Hepatocyte (in vitro differentiated cells): Measurements from ENCODE around the gene RUNX1. TPM values are rescaled to one million over a fixed set of nuclear protein-coding genes. Genes with fewer than 3 reads are reported as not detected.

Experiments
- DNase-seq: peaks from one replicate; pipeline ENCODE4 v3.0.0-alpha.2; 2016; ENCODE audit warnings: low spot score
- H2AFZ ChIP-seq: fragments of 200-600 bp; sonication (generic); 2 replicates; pipeline ENCODE4 v1.6.0; 2016; ENCODE audit warnings: antibody characterized with exemption, mild to moderate bottlenecking
- H3K27ac ChIP-seq: fragments of 200-600 bp; sonication (generic); 2 replicates; pipeline ENCODE4 v1.5.1; 2016; ENCODE audit warnings: mild to moderate bottlenecking
- H3K27me3 ChIP-seq: fragments of 200-600 bp; sonication (generic); 2 replicates; pipeline ENCODE4 v1.6.1; 2016
- H3K36me3 ChIP-seq: fragments of 200-600 bp; sonication (generic); replicated peaks from 2 replicates; pipeline ENCODE4 v1.5.1; 2016; ENCODE audit warnings: low read depth; ENCODE audit not compliant: insufficient read depth
- H3K4me1 ChIP-seq: fragments of 200-600 bp; sonication (generic); 2 replicates; pipeline ENCODE4 v1.5.1; 2016; ENCODE audit warnings: mild to moderate bottlenecking, moderate library complexity; ENCODE audit not compliant: insufficient read depth
- H3K4me2 ChIP-seq: fragments of 200-600 bp; sonication (generic); 2 replicates; pipeline ENCODE4 v1.6.0; 2016
- H3K4me3 ChIP-seq: fragments of 200-600 bp; sonication (generic); 2 replicates; pipeline ENCODE4 v1.5.1; 2016; ENCODE audit warnings: mild to moderate bottlenecking
- H3K79me2 ChIP-seq: fragments of 200-600 bp; sonication (generic); 2 replicates; pipeline ENCODE4 v1.6.0; 2017; ENCODE audit warnings: mild to moderate bottlenecking
- H3K9me2 ChIP-seq: fragments of 200-600 bp; sonication (generic); replicated peaks from 2 replicates; pipeline ENCODE4 v1.6.0; 2017; ENCODE audit warnings: mild to moderate bottlenecking; ENCODE audit not compliant: insufficient read depth
- H3K9me3 ChIP-seq: fragments of 200-600 bp; sonication (generic); 2 replicates; pipeline ENCODE4 v1.5.1; 2016; ENCODE audit warnings: low read depth, mild to moderate bottlenecking
- H4K20me1 ChIP-seq: fragments of 200-600 bp; sonication (generic); 2 replicates; pipeline ENCODE4 v1.6.0; 2016; ENCODE audit warnings: mild to moderate bottlenecking; ENCODE audit not compliant: insufficient read depth, poor library complexity, severe bottlenecking
- CTCF ChIP-seq: fragments of 200-600 bp; sonication (generic); IDR thresholded peaks from 2 replicates; pipeline ENCODE4 v1.5.1; 2016; ENCODE audit warnings: antibody characterized with exemption, mild to moderate bottlenecking; ENCODE audit not compliant: poor library complexity
- EZH2 ChIP-seq: fragments of 200-600 bp; sonication (generic); IDR thresholded peaks from 2 replicates; pipeline ENCODE4 v1.6.1; 2016; ENCODE audit warnings: antibody characterized with exemption, mild to moderate bottlenecking, borderline replicate concordance
- EZH2phosphoT487 ChIP-seq: fragments of 200-600 bp; sonication (generic); IDR thresholded peaks from one replicate; pipeline ENCODE4 v1.6.1; 2018; ENCODE audit warnings: antibody characterized with exemption, mild to moderate bottlenecking, low read depth, moderate library complexity; ENCODE audit not compliant: unreplicated experiment, severe bottlenecking
- WGBS: methylation state at CpG from one replicate; pipeline ENCODE4 v1.1.6; 2016; ENCODE audit warnings: low lambda C conversion rate; ENCODE audit errors: missing lambda C conversion rate; 5-methylcytosine and 5-hydroxymethylcytosine counted together
- polyA plus RNA-seq: library from polyadenylated mRNA; unstranded; fragments of >200 nt; fragmentation: Nextera tagmentation; extraction: Ambion mirVana; gene quantifications from 2 replicates; pipeline ENCODE4 v1.2.1, GENCODE V29; 2016
- total RNA-seq: library from RNA; depleted of rRNA; stranded (reverse); fragments of >200 nt; gene quantifications from 2 replicates; pipeline ENCODE4 v1.2.3, GENCODE V29; 2014

Gene RUNX1
- total and polyA plus RNA-seq, 2 experiments from 2014 or later = 8.5 to 10.9 TPM

DNA sequence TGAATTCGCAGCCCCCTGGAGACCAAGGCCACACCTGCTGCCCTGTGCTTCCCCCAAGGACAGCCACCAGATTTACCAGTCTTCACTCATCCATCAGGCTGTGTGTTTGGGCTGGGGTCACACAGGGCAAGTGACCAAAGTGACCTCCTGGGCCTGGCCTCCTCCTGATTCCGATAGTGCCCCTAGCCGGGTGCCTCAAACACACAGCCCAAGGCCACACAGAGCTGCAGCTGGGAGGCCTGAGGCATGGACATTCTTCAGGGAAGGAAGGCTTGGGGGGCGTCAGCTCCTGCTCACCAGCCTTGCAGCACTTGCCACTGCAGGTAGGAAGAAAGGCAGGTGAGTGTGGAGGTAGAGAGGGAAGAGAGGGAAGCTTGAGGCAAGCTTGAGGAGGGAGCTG is 181.3 kb downstream of the RUNX1 start:
- no peaks in the 10 kb centered on the region for H3K9me3 ChIP-seq
- H3K4me2 ChIP-seq = no peak overlapping the region
- TF ChIP-seq EZH2 = no peak
- no peak for TF ChIP-seq CTCF
- no peak for TF ChIP-seq EZH2phosphoT487
- no peaks in the 10 kb centered on the region for H4K20me1 ChIP-seq
- no peak overlapping the region for H3K27ac ChIP-seq
- no peaks in the 10 kb centered on the region for H3K36me3 ChIP-seq
- no peak overlapping the region for H2AFZ ChIP-seq
- peaks cover 35% of the 10 kb centered on the region for H3K4me1 ChIP-seq
- 81% methylated on average over 4 of the region's 4 CpGs for WGBS
- H3K79me2 ChIP-seq = peaks cover 44% of the 10 kb centered on the region
- no peaks in the 10 kb centered on the region for H3K9me2 ChIP-seq
- H3K27me3 ChIP-seq = no peaks in the 10 kb centered on the region
- DNase-seq = no peak
- H3K4me3 ChIP-seq = no peak overlapping the region

DNA sequence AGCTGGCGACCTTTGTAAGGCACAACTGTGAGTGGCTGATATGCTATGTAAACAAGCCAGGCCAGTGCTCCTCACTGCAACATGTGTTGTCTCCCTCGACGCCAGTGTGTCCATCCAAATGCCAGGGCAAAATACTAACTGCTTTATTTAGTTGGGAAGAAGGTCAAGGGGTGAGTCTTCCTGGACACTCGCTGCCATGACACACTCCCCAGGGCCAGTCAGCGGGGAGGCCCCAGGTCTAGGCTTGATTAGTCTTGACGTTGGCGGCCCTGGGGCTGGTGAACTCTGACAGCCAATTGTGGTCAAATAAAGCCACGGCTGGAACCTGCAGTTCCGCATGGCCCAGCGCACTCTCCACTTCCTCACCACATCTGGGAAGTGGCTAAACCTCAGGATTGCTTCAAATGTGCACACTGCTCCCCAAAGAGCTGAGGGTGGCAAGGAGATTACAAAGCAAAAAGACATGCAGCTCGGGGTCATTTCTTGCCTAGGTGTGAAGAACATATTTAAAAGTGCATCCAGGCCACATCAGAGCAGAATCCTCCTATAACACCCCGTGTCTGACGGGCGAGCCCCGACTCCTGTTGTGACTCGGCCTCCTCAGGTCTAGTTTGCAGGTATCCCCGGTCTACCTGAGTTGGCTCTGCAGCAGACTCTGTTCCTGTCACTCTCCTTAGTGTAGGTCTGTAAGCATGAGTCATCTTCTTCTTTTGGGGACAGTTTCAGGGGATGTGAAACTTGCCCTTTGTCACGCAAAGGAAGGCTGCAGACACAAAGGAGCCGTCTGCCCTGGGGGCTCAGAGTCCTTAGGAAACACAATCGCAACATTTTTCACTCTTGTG is 183.5 kb downstream of the RUNX1 start:
- Histone ChIP-seq H3K4me3 (no peak overlapping the region), H3K36me3 (no peaks in the 10 kb centered on the region), H3K27ac (peak overlapping the region; percentile 84), H3K79me2 (peaks cover 37% of the 10 kb centered on the region), H3K27me3 (no peaks in the 10 kb centered on the region), H2AFZ (no peak overlapping the region), H3K9me2 (no peaks in the 10 kb centered on the region), H3K9me3 (no peaks in the 10 kb centered on the region), H4K20me1 (no peaks in the 10 kb centered on the region), H3K4me2 (peak overlapping the region; percentile 45), H3K4me1 (peaks cover 35% of the 10 kb centered on the region)
- DNase-seq = peak; percentile 59
- TF ChIP-seq EZH2 (no peak), CTCF (no peak), EZH2phosphoT487 (no peak)
- 45% methylated on average over 20 of the region's 20 CpGs for WGBS

GRCh38 chr21:34864370-34865149 is 184.5 kb downstream of the RUNX1 start:
- Histone ChIP-seq H3K79me2 (peaks cover 30% of the 10 kb centered on the region), H3K9me2 (no peaks in the 10 kb centered on the region), H3K4me1 (peaks cover 31% of the 10 kb centered on the region), H3K36me3 (no peaks in the 10 kb centered on the region), H3K27me3 (no peaks in the 10 kb centered on the region), H3K27ac (peak overlapping the region; percentile 84), H3K4me3 (no peak overlapping the region), H2AFZ (no peak overlapping the region), H4K20me1 (no peaks in the 10 kb centered on the region), H3K9me3 (no peaks in the 10 kb centered on the region), H3K4me2 (no peak overlapping the region)
- 75% methylated on average over 8 of the region's 8 CpGs for WGBS
- TF ChIP-seq EZH2phosphoT487 (no peak), EZH2 (no peak), CTCF (no peak)
- DNase-seq = no peak
